ENCODE results near the gene NAGS.
"Not testable (repeated sequence)": the region's sequence is repeated elsewhere in the genome, so short reads cannot be mapped to it uniquely, and the experiment has no call there.

Gene NAGS

GRCh38 chr17:44044071-44044470 is 39.6 kb downstream of the NAGS start:
- no peak for DNase-seq

- no peak for DNase-seq
These were observed 41.1 kb downstream of the NAGS start for GRCh38 chr17:44045486-44045885.

- not testable (repeated sequence) for DNase-seq
These were observed 42.5 kb downstream of the NAGS start for GRCh38 chr17:44046893-44047292.

- DNase-seq, result no peak
These were observed 45.1 kb downstream of the NAGS start for GRCh38 chr17:44049294-44050060.

GRCh38 chr17:44053125-44053872 is 48.9 kb downstream of the NAGS start:
- DNase-seq, result no peak
